Tibial artery (tissue), 4 donors: Measurements from ENCODE around the gene KLHL8.

ENCODE experiments used
- DNase-seq, 2 donors: peaks; one replicate each; pipeline ENCODE4 v3.0.0-alpha.2; 2019
- H3K27ac ChIP-seq, 2 donors: fragments of 200-600 bp; sonication (generic) in 1 of 2; 1 replicate in 1 of 2; 2 replicates in 1 of 2; pipeline ENCODE4 v1.5.1; 2018 to 2019; ENCODE audit warnings: mild to moderate bottlenecking in 1 of 2
- H3K27me3 ChIP-seq, 2 donors: fragments of 200-600 bp; sonication (generic) in 1 of 2; one replicate each; pipeline versions ENCODE4 v1.5.1 to v1.6.0; 2016 to 2019
- H3K36me3 ChIP-seq, 3 donors: fragments of 200-600 bp; sonication (generic) in 2 of 3; one replicate each; pipeline ENCODE4 v1.5.1; 2016 to 2019; ENCODE audit warnings: mild to moderate bottlenecking in 2 of 3
- H3K4me1 ChIP-seq, 4 donors: fragments of 200-600 bp; sonication (generic) in 2 of 4; 1 replicate in 3 of 4; 2 replicates in 1 of 4; pipeline ENCODE4 v1.5.1; 2016 to 2019
- H3K4me3 ChIP-seq, 2 donors: fragments of 200-600 bp; sonication (generic) in 1 of 2; 1 replicate in 1 of 2; 2 replicates in 1 of 2; pipeline ENCODE4 v1.5.1; 2018 to 2019; ENCODE audit warnings: mild to moderate bottlenecking in 2 of 2
- H3K9me3 ChIP-seq, 3 donors: fragments of 200-600 bp; sonication (generic) in 1 of 3; one replicate each; pipeline ENCODE4 v1.5.1; 2016 to 2019
- CTCF ChIP-seq, 2 experiments: fragments of 200-600 bp in 1 of 2; fragments of 450-650 bp in 1 of 2; IDR thresholded peaks; one replicate each; pipeline ENCODE4 v1.5.1; 2017 to 2019; ENCODE audit warnings: antibody characterized with exemption in 2 of 2, mild to moderate bottlenecking in 1 of 2, moderate library complexity in 1 of 2
- intact Hi-C: fragments of 100-400 bp; cut with DNase I; formaldehyde crosslinking; loops from one replicate; pipeline ENCODE4 v1.15.0; 2023; ENCODE audit warnings: low total_unique reads

Gene KLHL8

GRCh38 chr4:87133183-87133582 is 87.2 kb downstream of the KLHL8 start:
- Histone ChIP-seq H3K4me1 (peaks cover 0 to 7% (median 0%) of the 10 kb centered on the region in 4 donors), H3K27ac (no peak overlapping the region), H3K36me3 (peaks cover 90 to 96% (median 93%) of the 10 kb centered on the region in 3 donors), H3K4me3 (no peak overlapping the region), H3K27me3 (no peaks in the 10 kb centered on the region), H3K9me3 (no peaks in the 10 kb centered on the region)
- DNase-seq = no peak
- no peak for TF ChIP-seq CTCF (IDR thresholded peaks at IDR 0.05)
- intact Hi-C loops = no loop called here

DNA sequence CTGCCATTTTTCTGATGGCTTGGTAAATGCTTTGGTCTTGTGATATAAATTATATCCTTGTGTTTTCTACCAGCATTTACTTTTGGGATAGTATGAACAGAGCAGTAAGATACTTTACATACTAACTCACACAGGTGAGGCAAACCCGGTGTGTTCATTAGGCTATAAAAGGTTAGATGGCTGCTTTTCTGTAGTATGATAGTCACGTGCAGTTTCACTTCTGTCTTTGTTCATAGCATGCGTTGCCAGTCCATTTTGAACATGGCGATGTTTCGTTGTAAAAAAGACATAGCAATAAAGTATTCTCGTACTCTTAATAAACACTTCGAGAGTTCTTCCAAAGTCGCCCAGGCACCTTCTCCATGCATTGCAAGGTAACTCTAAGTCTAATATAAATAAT is 88.4 kb downstream of the KLHL8 start:
- Histone ChIP-seq H3K27ac (no peak overlapping the region), H3K36me3 (peaks cover 94 to 97% (median 96%) of the 10 kb centered on the region in 3 donors), H3K27me3 (no peaks in the 10 kb centered on the region), H3K9me3 (no peaks in the 10 kb centered on the region), H3K4me1 (peaks cover 0 to 7% (median 0%) of the 10 kb centered on the region in 4 donors), H3K4me3 (no peak overlapping the region)
- intact Hi-C loops = no loop called here
- TF ChIP-seq CTCF (IDR thresholded peaks at IDR 0.05) = no peak
- DNase-seq = no peak

- no peak overlapping the region for H3K4me3 ChIP-seq
- H3K36me3 ChIP-seq = peaks cover 88 to 97% (median 96%) of the 10 kb centered on the region in 3 donors
- intact Hi-C loops = no loop called here
- TF ChIP-seq CTCF (IDR thresholded peaks at IDR 0.05) = no peak
- H3K27me3 ChIP-seq = no peaks in the 10 kb centered on the region
- peaks cover 0 to 7% (median 0%) of the 10 kb centered on the region in 4 donors for H3K4me1 ChIP-seq
- no peaks in the 10 kb centered on the region for H3K9me3 ChIP-seq
- H3K27ac ChIP-seq = no peak overlapping the region
- no peak for DNase-seq
Measured at GRCh38 chr4:87130985-87131703, 89.3 kb downstream of the KLHL8 start.

DNA sequence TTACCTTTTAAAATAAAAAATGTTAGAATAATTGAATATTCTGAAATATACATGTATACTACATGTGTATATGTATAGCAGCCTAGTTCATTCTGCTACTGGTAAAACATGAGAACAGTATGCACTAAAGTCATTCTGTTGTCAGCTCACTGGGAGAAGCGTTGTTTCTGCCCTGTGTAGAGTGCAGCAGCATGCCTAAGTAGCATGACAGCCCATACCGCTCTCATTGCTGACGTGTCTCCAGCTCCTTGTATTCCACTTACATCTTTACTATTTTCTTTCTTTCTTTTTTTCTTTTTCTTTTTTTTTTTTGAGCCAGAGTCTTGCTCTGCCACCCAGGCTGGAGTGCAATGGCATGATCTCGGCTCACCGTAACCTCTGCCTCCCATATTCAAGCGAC is 90.7 kb downstream of the KLHL8 start:
- intact Hi-C loops = no loop called here
- no peak for TF ChIP-seq CTCF (IDR thresholded peaks at IDR 0.05)
- peaks cover 86 to 97% (median 96%) of the 10 kb centered on the region in 3 donors for H3K36me3 ChIP-seq

GRCh38 chr4:87128006-87128705 is 92.3 kb downstream of the KLHL8 start:
- Histone ChIP-seq H3K4me3 (no peak overlapping the region), H3K9me3 (no peaks in the 10 kb centered on the region), H3K27me3 (no peaks in the 10 kb centered on the region), H3K4me1 (peaks cover 0 to 8% (median 0%) of the 10 kb centered on the region in 4 donors), H3K36me3 (peaks cover 71 to 83% (median 80%) of the 10 kb centered on the region in 3 donors), H3K27ac (no peak overlapping the region)
- no peak for DNase-seq
- no peak for TF ChIP-seq CTCF (IDR thresholded peaks at IDR 0.05)
- intact Hi-C loops = no loop called here

More for the DNA sequence above, 90.7 kb downstream of the KLHL8 start:
- DNase-seq = no peak
- H3K4me1 ChIP-seq = peaks cover 0 to 7% (median 0%) of the 10 kb centered on the region in 4 donors
- no peak overlapping the region for H3K27ac ChIP-seq
- H3K27me3 ChIP-seq = no peaks in the 10 kb centered on the region
- no peaks in the 10 kb centered on the region for H3K9me3 ChIP-seq
- no peak overlapping the region for H3K4me3 ChIP-seq
